ENCODE measurements around the gene SORCS2.

Gene SORCS2

GRCh38 chr4:7687006-7687405 lies 494.7 kb downstream of the SORCS2 start:
- no peak for DNase-seq

- DNase-seq = no peak
Measured at GRCh38 chr4:7687796-7688195, 495.5 kb downstream of the SORCS2 start.

GRCh38 chr4:7689773-7690693 lies 497.7 kb downstream of the SORCS2 start:
- no peak for DNase-seq

- DNase-seq = no peak
Measured at GRCh38 chr4:7691061-7691460, 498.7 kb downstream of the SORCS2 start.

- no peak for DNase-seq
Measured at GRCh38 chr4:7691982-7692381, 499.6 kb downstream of the SORCS2 start.

- no peak for DNase-seq
Measured at GRCh38 chr4:7692451-7693236, 500.3 kb downstream of the SORCS2 start.

- DNase-seq = no peak
Measured at GRCh38 chr4:7693237-7693608, 500.9 kb downstream of the SORCS2 start.

GRCh38 chr4:7693711-7694110 lies 501.4 kb downstream of the SORCS2 start:
- DNase-seq = no peak

GRCh38 chr4:7694324-7694723 lies 502.0 kb downstream of the SORCS2 start:
- no peak for DNase-seq

- no peak for DNase-seq
Measured at GRCh38 chr4:7697343-7697742, 505.0 kb downstream of the SORCS2 start.

- no peak for DNase-seq
Measured at GRCh38 chr4:7697821-7698220, 505.5 kb downstream of the SORCS2 start.

GRCh38 chr4:7698584-7698983 lies 506.2 kb downstream of the SORCS2 start:
- DNase-seq = no peak

- DNase-seq = no peak
Measured at GRCh38 chr4:7699031-7699430, 506.7 kb downstream of the SORCS2 start.

- DNase-seq = peak in 2 of 3 donors; percentile 22 to 34
Measured at GRCh38 chr4:7699825-7700224, 507.5 kb downstream of the SORCS2 start.

GRCh38 chr4:7700665-7701064 lies 508.3 kb downstream of the SORCS2 start:
- no peak for DNase-seq

- DNase-seq = no peak
Measured at GRCh38 chr4:7701866-7702649, 509.7 kb downstream of the SORCS2 start.

- peak in 2 of 3 donors; percentile 21 to 25 for DNase-seq
Measured at GRCh38 chr4:7703688-7704087, 511.4 kb downstream of the SORCS2 start.

GRCh38 chr4:7704091-7704490 lies 511.8 kb downstream of the SORCS2 start:
- DNase-seq = no peak

- no peak for DNase-seq
Measured at GRCh38 chr4:7704625-7705024, 512.3 kb downstream of the SORCS2 start.

- DNase-seq = no peak
Measured at GRCh38 chr4:7705062-7705461, 512.7 kb downstream of the SORCS2 start.

- no peak for DNase-seq
Measured at GRCh38 chr4:7705593-7705992, 513.3 kb downstream of the SORCS2 start.

GRCh38 chr4:7708238-7708637 lies 515.9 kb downstream of the SORCS2 start:
- no peak for DNase-seq

GRCh38 chr4:7708981-7709380 lies 516.6 kb downstream of the SORCS2 start:
- DNase-seq = no peak

Data from suppressor macrophage treated with lipopolysaccharide for 1 hour (primary cell).